ENCODE data around the gene CELF3.

- no peak for TF ChIP-seq EZH2 (IDR thresholded peaks at IDR 0.05; ENCODE audit: insufficient read depth, poor library complexity, severe bottlenecking)
- TF ChIP-seq EZH2phosphoT487 (IDR thresholded peaks at IDR 0.05; ENCODE audit: insufficient read depth, low read depth) = no peak
Measured at GRCh38 chr1:151721788-151722510, 5.3 kb upstream of the CELF3 start.
